Epithelial cell of proximal tubule (primary cell): ENCODE measurements around the gene UCP1. TPM values are rescaled to one million over a fixed set of nuclear protein-coding genes. Genes with fewer than 3 reads are reported as not detected.
"Not testable (repeated sequence)": the region's sequence is repeated elsewhere in the genome, so short reads cannot be mapped to it uniquely, and the experiment has no call there.

Source experiments
- DNase-seq: peaks from one replicate; pipeline ENCODE4 v3.0.0-alpha.2; 2011; ENCODE audit warnings: low read depth
- H3K4me3 ChIP-seq: 2 replicates; pipeline ENCODE4 v1.5.1; 2011; ENCODE audit warnings: low read depth, mild to moderate bottlenecking, low read length
- total RNA-seq: library from RNA; depleted of rRNA; stranded (reverse); fragments of >200 nt; gene quantifications from 2 replicates; pipeline ENCODE4 v1.2.3, GENCODE V29; 2015
- TF ChIP-seq, protein P1 (sequence below): conservative IDR thresholded peaks from 2 replicates; pipeline ENCODE4 v1.5.1; 2012; ENCODE audit warnings: low read depth, mild to moderate bottlenecking, low read length

Gene UCP1
- total RNA-seq, 1 donor from 2014 or later = not detected

DNA sequence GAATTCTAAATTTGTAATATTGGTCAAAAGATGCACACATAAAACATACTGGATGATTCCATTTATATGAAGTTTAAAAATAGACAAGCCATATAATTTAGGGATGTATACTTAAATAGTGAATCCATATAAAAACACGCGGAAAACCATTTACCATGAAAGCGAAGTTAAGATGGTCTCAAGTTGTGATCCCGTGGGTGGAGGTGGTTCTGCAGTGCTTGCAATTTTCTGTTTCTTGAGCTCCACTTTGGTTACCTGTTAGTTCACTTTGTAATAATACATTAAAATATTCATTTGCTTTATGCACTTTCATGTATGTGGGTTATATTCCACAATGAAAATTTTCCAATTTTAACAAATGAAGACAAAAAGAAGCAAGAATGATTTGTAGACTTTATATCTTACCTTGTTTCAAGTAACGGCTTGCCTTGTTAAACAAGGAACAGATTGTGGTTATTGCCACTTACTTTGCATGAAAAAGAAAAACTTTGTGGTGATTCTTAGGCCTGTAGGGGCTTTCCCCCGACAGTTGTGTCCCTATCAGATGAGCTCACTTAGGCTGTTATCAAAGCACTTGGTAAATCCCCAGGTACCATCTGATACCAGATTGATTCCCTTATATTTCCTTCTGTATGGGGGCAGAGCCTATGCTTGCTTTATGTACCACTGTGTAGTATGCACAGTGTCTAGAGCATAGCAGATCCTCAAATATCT lies 12.2 kb downstream of the UCP1 start:
- H3K4me3 ChIP-seq = no peak overlapping the region
- DNase-seq = no peak
- TF ChIP-seq, protein P1, sequence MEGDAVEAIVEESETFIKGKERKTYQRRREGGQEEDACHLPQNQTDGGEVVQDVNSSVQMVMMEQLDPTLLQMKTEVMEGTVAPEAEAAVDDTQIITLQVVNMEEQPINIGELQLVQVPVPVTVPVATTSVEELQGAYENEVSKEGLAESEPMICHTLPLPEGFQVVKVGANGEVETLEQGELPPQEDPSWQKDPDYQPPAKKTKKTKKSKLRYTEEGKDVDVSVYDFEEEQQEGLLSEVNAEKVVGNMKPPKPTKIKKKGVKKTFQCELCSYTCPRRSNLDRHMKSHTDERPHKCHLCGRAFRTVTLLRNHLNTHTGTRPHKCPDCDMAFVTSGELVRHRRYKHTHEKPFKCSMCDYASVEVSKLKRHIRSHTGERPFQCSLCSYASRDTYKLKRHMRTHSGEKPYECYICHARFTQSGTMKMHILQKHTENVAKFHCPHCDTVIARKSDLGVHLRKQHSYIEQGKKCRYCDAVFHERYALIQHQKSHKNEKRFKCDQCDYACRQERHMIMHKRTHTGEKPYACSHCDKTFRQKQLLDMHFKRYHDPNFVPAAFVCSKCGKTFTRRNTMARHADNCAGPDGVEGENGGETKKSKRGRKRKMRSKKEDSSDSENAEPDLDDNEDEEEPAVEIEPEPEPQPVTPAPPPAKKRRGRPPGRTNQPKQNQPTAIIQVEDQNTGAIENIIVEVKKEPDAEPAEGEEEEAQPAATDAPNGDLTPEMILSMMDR = no peak

DNA sequence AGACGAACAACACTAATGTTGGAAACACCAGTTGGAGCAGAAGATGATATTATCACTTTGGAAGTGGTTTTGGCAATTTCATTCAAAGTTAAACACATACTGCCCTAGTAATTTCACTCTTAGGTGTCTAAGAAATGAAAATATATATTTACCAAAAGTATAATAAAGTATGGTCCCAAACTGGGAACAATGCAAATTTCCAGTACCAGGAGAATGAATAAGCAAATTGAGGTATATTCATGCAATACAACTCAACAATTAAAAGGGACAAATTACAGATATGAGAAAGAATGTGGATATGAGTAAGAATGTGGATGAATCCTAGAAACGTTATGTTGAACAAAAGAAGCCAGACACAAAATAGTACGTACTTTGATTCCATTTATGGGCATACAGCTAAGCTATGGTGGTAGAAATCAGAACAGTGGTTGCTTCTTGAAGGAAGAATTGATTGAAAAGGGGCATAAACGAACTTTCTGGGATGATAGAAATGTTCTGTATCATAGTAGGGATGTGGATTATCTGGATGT lies 34.7 kb downstream of the UCP1 start:
- no peak for DNase-seq
- H3K4me3 ChIP-seq = no peak overlapping the region
- TF ChIP-seq, protein P1 = no peak

DNA sequence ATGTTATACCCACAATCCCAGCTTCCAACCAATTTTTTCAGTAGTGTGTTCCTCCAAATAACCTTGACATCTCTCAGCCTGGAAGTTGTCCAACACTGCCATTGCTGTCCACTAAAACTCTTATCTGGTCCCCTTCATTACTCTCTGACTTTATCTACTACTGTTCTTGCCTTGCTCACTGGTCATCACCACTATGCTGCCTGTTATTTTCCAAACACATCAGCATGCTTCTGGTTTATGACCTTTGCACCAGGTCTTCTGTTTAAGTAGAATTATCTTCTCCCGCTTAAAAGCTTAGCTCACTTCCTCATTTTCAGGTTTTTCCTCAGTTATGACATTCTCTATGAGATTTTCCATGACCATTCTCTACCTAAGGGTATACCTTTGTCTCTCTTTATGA lies 39.3 kb downstream of the UCP1 start:
- DNase-seq = no peak

DNA sequence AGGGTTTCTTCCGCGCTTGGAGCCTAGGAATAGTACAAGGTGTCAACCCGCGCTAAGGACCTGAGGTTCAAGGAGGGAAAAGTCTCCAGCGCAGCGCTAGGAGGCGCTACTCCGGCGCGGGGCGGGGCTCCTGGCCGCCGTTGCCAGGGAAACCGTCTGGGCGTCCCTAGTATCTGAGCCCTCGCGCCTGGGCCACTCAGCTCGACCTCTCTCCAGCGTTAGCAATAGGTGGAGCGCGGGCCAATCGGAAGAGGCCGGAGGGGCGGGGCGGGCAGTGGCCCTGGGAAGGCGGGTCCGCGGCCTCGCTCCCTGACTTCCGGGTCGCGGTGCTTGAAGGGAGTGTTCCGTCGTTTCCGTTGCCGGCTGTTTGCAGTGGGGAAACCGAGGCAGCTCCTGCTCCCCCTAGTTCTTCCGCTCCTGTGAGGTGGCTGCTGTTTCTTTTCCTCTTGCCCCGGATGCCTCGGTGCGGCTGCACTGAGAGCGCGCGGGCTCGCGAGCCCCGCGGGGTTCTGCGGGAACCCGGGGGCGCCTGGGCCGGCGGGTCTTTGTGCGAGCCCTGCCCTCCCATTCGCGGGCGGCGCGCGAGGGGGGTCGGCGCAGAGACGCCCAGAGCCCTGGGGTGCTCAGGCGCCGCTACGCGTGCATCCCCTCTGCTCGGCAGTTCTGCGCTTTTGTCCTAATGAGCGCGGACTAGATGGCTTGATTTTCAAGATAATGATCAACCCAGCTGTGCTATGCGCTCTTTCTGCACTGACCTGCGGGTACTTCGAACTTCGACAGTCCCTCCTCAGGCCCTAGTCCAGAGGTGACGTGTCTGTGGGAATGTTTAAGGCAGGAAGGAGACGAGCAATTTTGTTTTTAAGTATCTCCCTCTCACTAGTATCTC lies 44.7 kb downstream of the UCP1 start, which contains the start of gene ELMOD2:
Gene ELMOD2 (plus strand): TSS at position 312 of the 886 bp plus-strand sequence. CDS start 1,261 bp downstream, outside the sequence.
- TF ChIP-seq, protein P1 = peak; percentile 85
- H3K4me3 ChIP-seq = peak within 1 kb of the TSS; percentile 91
- peak; percentile 51 for DNase-seq

More for the DNA sequence above, 39.3 kb downstream of the UCP1 start:
- TF ChIP-seq, protein P1 = no peak
- no peak overlapping the region for H3K4me3 ChIP-seq

DNA sequence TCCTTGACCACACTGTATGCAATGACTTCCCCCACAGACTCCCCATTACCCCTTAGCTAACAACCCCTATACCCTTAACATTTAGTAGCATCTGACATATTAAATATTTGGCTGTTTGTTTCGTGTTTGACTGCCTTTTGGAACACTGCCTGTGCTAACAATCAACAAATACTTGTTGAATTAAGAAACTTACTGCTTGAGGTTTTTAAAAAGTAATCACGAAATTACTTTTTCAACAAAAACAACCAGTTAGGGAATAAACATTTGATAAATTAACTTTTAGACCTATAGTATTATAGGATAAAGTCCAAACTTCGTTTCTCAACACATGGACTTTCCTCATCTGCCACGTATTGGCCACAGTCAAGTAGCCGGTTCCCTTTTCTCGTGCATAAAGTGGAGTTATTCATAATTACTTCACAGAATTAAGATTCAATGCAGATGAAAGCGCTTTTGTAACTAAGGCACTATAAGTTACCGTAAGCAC lies 45.3 kb downstream of the UCP1 start:
- no peak for DNase-seq
- TF ChIP-seq, protein P1 = no peak
- peak overlapping the region; percentile 91 for H3K4me3 ChIP-seq

DNA sequence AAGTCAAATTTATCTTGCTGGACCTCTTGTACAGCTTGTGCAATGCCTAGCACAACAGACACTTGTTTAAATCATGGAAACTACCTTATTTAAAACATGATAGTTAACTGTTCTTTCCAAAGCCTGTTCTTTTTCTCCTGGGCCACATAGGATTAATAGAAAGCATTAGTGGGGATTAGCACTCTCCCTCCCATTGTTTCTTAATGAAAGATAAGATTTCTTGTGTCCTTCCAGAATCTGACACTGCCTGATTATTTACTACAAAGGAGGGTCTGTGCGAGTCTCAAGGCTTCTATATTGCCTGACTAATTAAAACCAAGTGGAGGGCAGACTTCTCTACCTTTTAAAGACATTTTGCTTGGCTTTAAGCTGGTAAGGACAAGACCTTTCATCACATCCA lies 53.3 kb downstream of the UCP1 start:
- TF ChIP-seq, protein P1 = no peak
- DNase-seq = no peak
- no peak overlapping the region for H3K4me3 ChIP-seq

DNA sequence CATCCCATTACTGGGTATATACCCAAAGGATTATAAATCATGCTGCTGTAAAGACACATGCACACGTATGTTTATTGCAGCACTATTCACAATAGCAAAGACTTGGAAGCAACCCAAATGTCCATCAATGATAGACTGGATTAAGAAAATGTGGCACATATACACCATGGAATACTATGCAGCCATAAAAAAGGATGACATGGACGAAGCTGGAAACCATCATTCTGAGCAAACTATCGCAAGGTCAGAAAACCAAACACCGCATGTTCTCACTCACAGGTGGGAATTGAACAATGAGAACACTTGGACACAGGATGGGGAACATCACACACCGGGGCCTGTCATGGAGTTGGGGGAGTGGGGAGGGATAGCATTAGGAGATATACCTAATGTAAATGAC lies 55.0 kb downstream of the UCP1 start:
- not testable (repeated sequence) for H3K4me3 ChIP-seq, DNase-seq
